K562 (cell line): ENCODE data around the gene ITGA1. TPM values are rescaled to one million over a fixed set of nuclear protein-coding genes. Genes with fewer than 3 reads are reported as not detected.

ENCODE experiments used
- ATAC-seq: fragments of 200-7000 bp; cut with Tn5 transposase; 3 replicates; pipeline ENCODE4 v1.9.1; 2020; ENCODE audit warnings: moderate library complexity
- BruUV-seq: library from RNA; stranded (reverse); fragments of 400-500 nt; replicated peaks from 2 replicates; lab custom pipeline; 2021; lab: Mats Ljungman, UMichigan
- CTCF ChIA-PET: fragments of 300-600 bp; formaldehyde crosslinking; extraction: SDS; loops from one replicate; lab custom pipeline; 2021; ENCODE audit warnings: low intra/inter-chr PET ratio; lab: Yijun Ruan, JAX
- POLR2A ChIA-PET: fragments of 300-600, 350-650 bp; sonication (Branson Sonifier 250); formaldehyde crosslinking; extraction: SDS; loops from one replicate; lab custom pipeline; 2021; ENCODE audit warnings: antibody characterized with exemption, inconsistent platforms; lab: Yijun Ruan, JAX
- DNase-seq, 4 experiments: peaks; one replicate each; pipeline versions ENCODE4 v3.0.0 to v3.0.0-alpha.2; 2011 to 2018; ENCODE audit warnings: low spot score in 3 of 4, mixed read lengths in 3 of 4; ENCODE audit errors: extremely low read depth in 1 of 4
- FAIRE-seq: peaks from 2 replicates; lab custom pipeline; 2011; peaks lifted over from hg19 to GRCh38; lab: Jason Lieb, UNC
- H2AFZ ChIP-seq: 2 replicates; pipeline ENCODE4 v1.6.0; 2011; ENCODE audit warnings: low read depth, low read length, control low read depth, inconsistent platforms
- H3K27ac ChIP-seq: fragments of 200-600 bp; 3 replicates; pipeline ENCODE4 v1.8.0; 2011; ENCODE audit warnings: low read depth, mild to moderate bottlenecking, control low read depth, inconsistent platforms, low read length, moderate library complexity, mixed read lengths; ENCODE audit errors: extremely low read depth
- H3K27me3 ChIP-seq, 2 experiments: fragments of 300-600 bp in 1 of 2; 2 replicates in 1 of 2; 3 replicates in 1 of 2; pipeline versions ENCODE4 v1.6.0 to v1.8.0; 2011; ENCODE audit warnings: inconsistent platforms in 2 of 2, low read length in 2 of 2, mild to moderate bottlenecking in 1 of 2, mixed read lengths in 1 of 2, moderate library complexity in 1 of 2; ENCODE audit not compliant: control insufficient read depth in 2 of 2, insufficient read depth in 2 of 2
- H3K36me3 ChIP-seq: fragments of 300-600 bp; 3 replicates; pipeline ENCODE4 v1.8.0; 2011; ENCODE audit warnings: mild to moderate bottlenecking, low read length, inconsistent platforms; ENCODE audit not compliant: control insufficient read depth, insufficient read depth
- H3K4me1 ChIP-seq, 2 experiments: fragments of 200-600 bp in 1 of 2; replicated peaks in 1 of 2; 2 replicates in 1 of 2; 3 replicates in 1 of 2; pipeline versions ENCODE4 v1.5.1 to v1.8.0; 2011; ENCODE audit warnings: inconsistent platforms in 2 of 2, low read length in 2 of 2, mild to moderate bottlenecking in 1 of 2, mixed read lengths in 1 of 2, moderate library complexity in 1 of 2; ENCODE audit not compliant: control insufficient read depth in 2 of 2, insufficient read depth in 2 of 2
- H3K4me2 ChIP-seq: 2 replicates; pipeline ENCODE4 v1.6.1; 2011; ENCODE audit warnings: low read length, control low read depth, inconsistent platforms, mixed read lengths; ENCODE audit not compliant: insufficient read depth
- H3K4me3 ChIP-seq: fragments of 200-600 bp; sonication (generic), shearing (Covaris generic); 2 replicates; pipeline ENCODE4 v1.5.1; 2016; ENCODE audit warnings: control low read depth, inconsistent platforms
- H3K79me2 ChIP-seq: fragments of 200-600 bp; 3 replicates; pipeline ENCODE4 v1.8.0; 2011; ENCODE audit warnings: low read length, inconsistent platforms; ENCODE audit not compliant: control insufficient read depth, insufficient read depth
- H3K9ac ChIP-seq, 2 experiments: 2 replicates each; pipeline versions ENCODE4 v1.6.0 to v1.6.1; 2011; ENCODE audit warnings: low read depth in 2 of 2, low read length in 2 of 2, control low read depth in 1 of 2, inconsistent platforms in 1 of 2, mild to moderate bottlenecking in 1 of 2, mixed read lengths in 1 of 2; ENCODE audit not compliant: insufficient read depth in 1 of 2
- H3K9me1 ChIP-seq: one replicate; pipeline ENCODE4 v1.6.0; 2011; ENCODE audit warnings: inconsistent platforms, mild to moderate bottlenecking, low read length, moderate library complexity; ENCODE audit not compliant: control insufficient read depth, insufficient read depth
- H3K9me3 ChIP-seq: replicated peaks from 2 replicates; pipeline ENCODE4 v1.5.1; 2011; ENCODE audit warnings: low read depth, low read length, inconsistent platforms; ENCODE audit not compliant: control insufficient read depth, insufficient read depth
- H4K20me1 ChIP-seq: replicated peaks from 2 replicates; pipeline ENCODE4 v1.6.1; 2011; ENCODE audit warnings: low read length, inconsistent platforms, mixed read lengths; ENCODE audit not compliant: control insufficient read depth, insufficient read depth
- CBX1 ChIP-seq: sonication (generic); IDR thresholded peaks from 2 replicates; pipeline ENCODE4 v1.6.1; 2016; ENCODE audit warnings: antibody characterized with exemption, low read depth, mild to moderate bottlenecking
- CCNT2 ChIP-seq: IDR thresholded peaks from 2 replicates; pipeline ENCODE4 v1.6.1; 2011; ENCODE audit warnings: borderline replicate concordance, low read depth, mild to moderate bottlenecking, moderate library complexity, mixed read lengths, low read length; ENCODE audit not compliant: insufficient read length; ENCODE audit errors: extremely low read depth
- E2F4 ChIP-seq: sonication (generic); formaldehyde crosslinking; IDR thresholded peaks from 2 replicates; pipeline ENCODE4 v1.8.0; 2022; ENCODE audit warnings: mild to moderate bottlenecking, low read depth, missing genetic modification reagents
- GATA2 ChIP-seq: sonication (generic); formaldehyde crosslinking; IDR thresholded peaks from 2 replicates; pipeline ENCODE4 v1.4.0; 2020; ENCODE audit warnings: mild to moderate bottlenecking, missing genetic modification reagents
- HINFP ChIP-seq: fragments of 450-650 bp; conservative IDR thresholded peaks from 2 replicates; pipeline ENCODE4 v1.6.1; 2016; ENCODE audit warnings: missing genetic modification characterization, low read depth, mild to moderate bottlenecking, control low read depth, missing compliant biosample characterization
- KAT2B ChIP-seq: IDR thresholded peaks from one replicate; pipeline ENCODE4 v1.6.1; 2012; ENCODE audit warnings: low read depth, mild to moderate bottlenecking, control low read depth, inconsistent platforms, low read length, moderate library complexity
- KDM5B ChIP-seq: fragments of 200-600 bp; sonication (generic); IDR thresholded peaks from 2 replicates; pipeline ENCODE4 v1.6.1; 2012; ENCODE audit warnings: low read depth, mild to moderate bottlenecking, moderate library complexity, low read length, control low read depth, inconsistent platforms; ENCODE audit not compliant: insufficient replicate concordance
- MIER1 ChIP-seq: fragments of 450-650 bp; IDR thresholded peaks from 2 replicates; pipeline ENCODE4 v1.6.1; 2016; ENCODE audit warnings: antibody characterized with exemption, mild to moderate bottlenecking, low read depth
- NONO ChIP-seq, 2 experiments: fragments of 200-400 bp in 1 of 2; fragments of 450-650 bp in 1 of 2; formaldehyde crosslinking in 1 of 2; IDR thresholded peaks; 2 replicates each; pipeline ENCODE4 v1.6.1; 2017; ENCODE audit warnings: low read depth in 2 of 2, mild to moderate bottlenecking in 2 of 2, moderate library complexity in 2 of 2, low read length in 1 of 2
- POLR2H ChIP-seq: IDR thresholded peaks from 2 replicates; pipeline ENCODE4 v1.6.1; 2016; ENCODE audit warnings: missing genetic modification characterization, low read depth, mild to moderate bottlenecking, control low read depth, missing compliant biosample characterization, moderate library complexity
- POU5F1 ChIP-seq: fragments of 150-350 bp; IDR thresholded peaks from 2 replicates; pipeline ENCODE4 v1.6.1; 2014; ENCODE audit warnings: borderline replicate concordance, low read length, low read depth, mild to moderate bottlenecking; ENCODE audit not compliant: partially characterized antibody
- PTTG1 ChIP-seq: fragments of 450-650 bp; IDR thresholded peaks from 2 replicates; pipeline ENCODE4 v1.6.1; 2016; ENCODE audit warnings: low read depth, mild to moderate bottlenecking, missing genetic modification characterization, missing compliant biosample characterization
- PYGO2 ChIP-seq: fragments of 450-650 bp; IDR thresholded peaks from 2 replicates; pipeline ENCODE4 v1.6.1; 2016; ENCODE audit warnings: mild to moderate bottlenecking, missing genetic modification characterization, moderate library complexity, missing compliant biosample characterization
- RBFOX2 ChIP-seq: fragments of 200-400 bp; formaldehyde crosslinking; IDR thresholded peaks from 2 replicates; pipeline ENCODE4 v1.6.1; 2017; ENCODE audit warnings: low read depth, mild to moderate bottlenecking, low read length, moderate library complexity
- RNF2 ChIP-seq: sonication (generic); IDR thresholded peaks from 2 replicates; pipeline ENCODE4 v1.6.1; 2016
- SMAD4 ChIP-seq: fragments of 250-450 bp; sonication (Bioruptor Pico); conservative IDR thresholded peaks from 2 replicates; pipeline ENCODE4 v1.8.0; 2021; ENCODE audit warnings: inconsistent platforms, mild to moderate bottlenecking, moderate library complexity
- ZFX ChIP-seq: sonication (generic); formaldehyde crosslinking; IDR thresholded peaks from 2 replicates; pipeline ENCODE4 v1.8.0; 2022; ENCODE audit warnings: mild to moderate bottlenecking, missing genetic modification reagents, moderate library complexity
- ZNF316 ChIP-seq: fragments of 450-650 bp; IDR thresholded peaks from 2 replicates; pipeline ENCODE4 v1.6.1; 2016
- WGBS: fragments of 100-300 bp; shearing (Covaris generic); methylation state at CpG from one replicate; pipeline ENCODE4 v1.1.6; 2016; ENCODE audit warnings: low coverage, mixed read lengths; ENCODE audit not compliant: insufficient coverage; ENCODE audit errors: missing lambda C conversion rate; 5-methylcytosine and 5-hydroxymethylcytosine counted together
- in situ Hi-C: fragments of 300-500 bp; cut with MboI; formaldehyde crosslinking; loops from 4 replicates; pipeline ENCODE4 v1.15.0; 2018; ENCODE audit warnings: inconsistent platforms, mixed read lengths
- intact Hi-C: fragments of 100-400 bp; cut with micrococcal nuclease; formaldehyde crosslinking; loops from 2 replicates; pipeline ENCODE4 v1.14.2; 2022
- polyA plus RNA-seq, 8 experiments: library from polyadenylated mRNA; depleted of rRNA in 4 of 8; stranded (reverse) in 5 of 8; unstranded in 3 of 8; fragments of >200 nt; fragmentation: Nextera tagmentation in 2 of 8; fragmentation: Illumina TruSeq in 1 of 8; extraction: Ambion mirVana in 2 of 8; extraction: Trizol in 1 of 8; gene quantifications; 2 replicates each; pipeline versions ENCODE4 v1.2.1 to v1.2.3, GENCODE V29; 2011 to 2014; ENCODE audit warnings: inconsistent platforms in 1 of 8, missing spikeins in 1 of 8
- total RNA-seq, 7 experiments: library from RNA; depleted of rRNA in 6 of 7; stranded (reverse); fragments of >200 nt in 6 of 7; fragmentation: Illumina TruSeq in 2 of 7; extraction: Trizol in 2 of 7; gene quantifications; 2 replicates each; pipeline versions ENCODE4 v1.2.1 to v1.2.3, GENCODE V29; 2011 to 2021; ENCODE audit warnings: low replicate concordance in 1 of 7

ITGA1 gene
- total and polyA plus RNA-seq, 9 of the 15 experiments (the other 6 are each of a cell fraction or from before 2014, with no cell fraction given): 0.04 to 0.22 TPM; not detected in 7

DNA sequence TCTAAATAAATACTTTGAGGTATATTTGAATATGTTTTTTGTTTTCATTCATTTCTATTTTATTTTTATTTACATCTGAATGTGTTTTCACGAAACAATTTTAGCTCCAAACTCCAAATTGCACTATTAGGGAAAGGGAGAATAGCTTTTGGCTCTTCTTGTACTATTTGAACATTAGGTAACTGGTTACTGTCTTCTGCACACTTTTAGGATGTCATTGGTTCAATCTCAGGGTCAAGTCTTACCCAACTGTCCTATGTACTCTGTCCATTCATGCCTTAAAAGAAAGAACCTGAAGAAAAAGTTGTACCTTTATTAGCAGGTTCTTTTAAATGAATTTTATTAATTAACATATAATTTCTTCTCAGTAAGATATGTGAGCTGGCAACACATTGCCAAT is 51.6 kb downstream of the ITGA1 start:
- Histone ChIP-seq H3K4me3 (no peak overlapping the region), H3K4me1 (no peaks in the 10 kb centered on the region), H3K36me3 (no peaks in the 10 kb centered on the region), H4K20me1 (no peaks in the 10 kb centered on the region), H3K27ac (no peak overlapping the region), H3K27me3 (0 out of 5 replicates have a peak, but pooled peaks cover 0 to 2% of the 10 kb centered on the region in 2 experiments), H3K9me1 (no peaks in the 10 kb centered on the region), H3K9me3 (no peaks in the 10 kb centered on the region), H3K79me2 (no peaks in the 10 kb centered on the region), H2AFZ (no peak overlapping the region), H3K4me2 (no peak overlapping the region), H3K9ac (no peak overlapping the region)
- ChIA-PET POLR2A (no interaction called here), CTCF (no interaction called here)
- intact Hi-C loops (no loop called here), in situ Hi-C loops (no loop called here)
- DNase-seq: no peak
- no peak for ATAC-seq
- BruUV-seq: no TSS peak
- no peak for FAIRE-seq
- 0% methylated on average over 1 of the region's 1 CpG for WGBS
- no peak for TF ChIP-seq GATA2 (CRISPR knock-in tag)
- no peak for TF ChIP-seq CBX1
- no peak for TF ChIP-seq POLR2H (tag)
- no peak for TF ChIP-seq MIER1
- TF ChIP-seq E2F4 (CRISPR knock-in tag): no peak
- TF ChIP-seq PYGO2: no peak
- TF ChIP-seq POU5F1: no peak
- no peak for TF ChIP-seq HINFP (tag)
- no peak for TF ChIP-seq RBFOX2
- TF ChIP-seq RNF2: no peak
- TF ChIP-seq ZNF316: no peak
- TF ChIP-seq PTTG1 (tag): no peak
- TF ChIP-seq NONO (IDR thresholded peaks at IDR 0.05; ENCODE audit: low read depth in 2 of 2, low read length in 1 of 2): no peak
- TF ChIP-seq KAT2B: no peak
- TF ChIP-seq KDM5B: no peak
- no peak for TF ChIP-seq ZFX (CRISPR knock-in tag)
- no peak for TF ChIP-seq CCNT2
- no peak for TF ChIP-seq SMAD4
